Activated CD8-positive, alpha-beta T cell treated with anti-CD3 and anti-CD28 coated beads, Interleukin-2, amount 10 ng/mL, durations not matched to agents 7 days and 5 days (primary cell): ENCODE results near the gene ZNF268. TPM values are rescaled to one million over a fixed set of nuclear protein-coding genes. Genes with fewer than 3 reads are reported as not detected.

ENCODE experiments used
- ATAC-seq: fragments of 150-1000 bp; cut with Tn5 transposase; one replicate; pipeline ENCODE4 v1.10.0; 2021; ENCODE audit warnings: moderate library complexity
- CTCF ChIA-PET: fragments of 350-600 bp; sonication (Branson Sonifier 250); formaldehyde crosslinking; loops from one replicate; lab custom pipeline; 2021; ENCODE audit warnings: antibody characterized with exemption; lab: Charles Lee
- POLR2A ChIA-PET: fragments of 350-600 bp; sonication (Branson Sonifier 250); formaldehyde crosslinking; loops from one replicate; lab custom pipeline; 2021; ENCODE audit warnings: antibody characterized with exemption; lab: Charles Lee
- DNase-seq: peaks from one replicate; pipeline ENCODE4 v3.0.0-alpha.2; 2020
- H3K27ac Mint-ChIP-seq: one replicate; pipeline ENCODE4 v1.8.0; 2021; ENCODE audit warnings: mild to moderate bottlenecking, mixed read lengths
- H3K27me3 Mint-ChIP-seq: one replicate; pipeline ENCODE4 v1.8.0; 2021; ENCODE audit warnings: low read depth, mixed read lengths
- H3K36me3 Mint-ChIP-seq: one replicate; pipeline ENCODE4 v1.8.0; 2021; ENCODE audit warnings: low read depth, mixed read lengths
- H3K4me1 Mint-ChIP-seq: one replicate; pipeline ENCODE4 v1.8.0; 2021; ENCODE audit warnings: low read depth, mixed read lengths
- H3K4me3 Mint-ChIP-seq: one replicate; pipeline ENCODE4 v1.8.0; 2021; ENCODE audit warnings: mild to moderate bottlenecking, mixed read lengths
- H3K9me3 Mint-ChIP-seq: one replicate; pipeline ENCODE4 v1.8.0; 2022; ENCODE audit warnings: mixed read lengths; ENCODE audit not compliant: insufficient read depth
- total RNA-seq, 2 experiments: library from RNA; stranded (reverse); gene quantifications; one replicate each; pipeline ENCODE4 v1.2.3, GENCODE V29; 2021

The ZNF268 gene
- 10 to 100 TPM; 18.0 to 19.6 TPM for total RNA-seq

DNA sequence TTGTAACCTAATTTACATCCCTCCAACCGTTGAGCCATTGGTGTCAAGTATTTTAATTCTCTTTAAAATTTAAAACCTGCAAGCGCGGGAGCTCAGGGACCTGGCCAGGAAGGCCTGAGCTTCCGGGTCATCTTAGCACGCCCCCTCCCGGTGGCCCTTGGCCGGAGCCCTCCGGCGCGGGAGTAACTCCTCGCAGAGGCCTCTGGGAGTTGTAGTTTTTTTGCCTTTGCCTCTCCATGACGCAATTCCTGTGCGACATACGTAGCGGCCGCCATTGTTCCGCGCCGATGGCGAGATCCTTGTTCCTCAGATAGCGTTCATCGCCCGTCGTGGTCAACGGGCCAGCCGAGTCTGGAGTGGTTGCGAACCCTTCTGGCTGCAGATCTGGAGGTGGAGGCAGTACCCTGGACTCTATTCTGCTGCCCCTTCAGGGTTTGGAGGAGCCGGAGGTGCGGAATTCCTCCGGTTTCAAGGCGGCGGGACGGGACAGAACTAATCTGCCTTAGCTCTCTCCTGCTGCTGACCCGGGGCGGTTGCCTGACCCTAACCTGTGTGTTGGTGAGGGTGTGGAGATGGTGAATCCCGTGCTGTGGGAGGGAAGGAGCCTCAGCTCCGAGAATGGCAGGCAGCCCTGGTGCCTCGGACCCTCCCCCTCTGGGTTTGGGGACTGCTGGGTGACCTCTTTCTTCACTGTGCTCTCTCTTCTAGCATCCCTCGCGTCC is at the start of gene ZNF268:
Gene ZNF268, plus strand, starts transcription at position 258 of the 722 bp plus-strand sequence. CDS start 503 bp downstream, outside the sequence.
- Mint-ChIP-seq H3K36me3 (peaks cover 66% of the 10 kb centered on the region), H3K4me3 (peak within 1 kb of the TSS; percentile 92), H3K4me1 (peaks cover 15% of the 10 kb centered on the region), H3K27me3 (no peaks in the 10 kb centered on the region), H3K9me3 (peaks cover 25% of the 10 kb centered on the region), H3K27ac (peak within 1 kb of the TSS; percentile 93)
- ChIA-PET CTCF (interaction anchor here (0.7 to 1.7 kb wide), 7 partner anchors 24 to 194 kb away, joined by 3 to 6 read pairs (median 4); no protein-coding TSS in a partner anchor), POLR2A (interaction anchor here (0.7 to 2.0 kb wide), 6 partner anchors 9 to 225 kb away, joined by 3 to 6 read pairs (median 4); partner anchors contain the start of genes ZNF10, ZNF26, ZNF605 and ZNF891)
- ATAC-seq (peak; percentile 92), DNase-seq (peak; percentile 95)

DNA sequence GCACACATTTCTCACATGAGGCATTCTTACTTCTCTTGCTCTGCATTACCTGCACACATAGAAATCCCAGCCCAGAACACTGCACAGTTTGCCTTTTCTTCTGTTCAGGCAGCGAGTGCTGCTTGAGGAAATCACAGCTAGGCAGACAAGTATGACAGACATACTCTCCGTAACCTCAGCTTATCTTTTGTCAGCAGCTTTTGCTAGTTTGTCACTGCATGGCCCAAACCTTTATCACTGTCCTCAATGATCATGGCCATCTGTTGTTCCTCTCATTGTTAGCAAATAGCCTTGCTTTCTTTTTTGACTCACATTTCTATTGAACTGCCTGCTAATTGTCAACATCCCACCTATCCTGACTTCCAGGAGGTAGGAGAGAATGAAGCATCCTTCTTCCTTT is 45.5 kb upstream of the ZNF268 start:
- peaks cover 81% of the 10 kb centered on the region for H3K36me3 Mint-ChIP-seq
- ATAC-seq (no peak), DNase-seq (no peak)
- peaks cover 9% of the 10 kb centered on the region for H3K4me1 Mint-ChIP-seq
- ChIA-PET POLR2A (no interaction called here), CTCF (no interaction called here)
- H3K9me3 Mint-ChIP-seq = peaks cover 58% of the 10 kb centered on the region
- no peak overlapping the region for H3K27ac Mint-ChIP-seq
- no peak overlapping the region for H3K4me3 Mint-ChIP-seq
- no peaks in the 10 kb centered on the region for H3K27me3 Mint-ChIP-seq

DNA sequence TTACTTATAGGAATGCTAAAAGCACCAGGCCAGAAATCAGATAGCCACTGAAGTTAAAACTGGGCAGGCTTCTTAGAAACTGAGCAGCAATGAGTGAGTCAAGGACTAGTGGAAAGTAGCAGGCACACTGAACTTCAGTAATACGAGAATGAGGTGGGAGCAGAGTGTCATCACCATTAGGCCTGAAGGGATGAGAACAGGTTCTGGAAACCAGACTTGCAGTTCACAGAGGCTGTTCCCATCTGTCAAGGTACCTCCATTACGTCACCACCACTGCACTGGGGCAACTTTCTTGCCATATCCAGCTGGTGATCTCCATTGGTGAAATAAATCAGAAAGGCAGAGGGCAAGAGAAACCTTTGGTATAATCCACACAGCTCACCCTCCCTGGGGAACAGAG is 35.3 kb upstream of the ZNF268 start:
- ATAC-seq (no peak), DNase-seq (no peak)
- Mint-ChIP-seq H3K9me3 (peaks cover 36% of the 10 kb centered on the region), H3K27me3 (no peaks in the 10 kb centered on the region), H3K27ac (no peak overlapping the region), H3K4me3 (no peak overlapping the region), H3K4me1 (no peaks in the 10 kb centered on the region), H3K36me3 (peaks cover 68% of the 10 kb centered on the region)
- ChIA-PET POLR2A (no interaction called here), CTCF (no interaction called here)

DNA sequence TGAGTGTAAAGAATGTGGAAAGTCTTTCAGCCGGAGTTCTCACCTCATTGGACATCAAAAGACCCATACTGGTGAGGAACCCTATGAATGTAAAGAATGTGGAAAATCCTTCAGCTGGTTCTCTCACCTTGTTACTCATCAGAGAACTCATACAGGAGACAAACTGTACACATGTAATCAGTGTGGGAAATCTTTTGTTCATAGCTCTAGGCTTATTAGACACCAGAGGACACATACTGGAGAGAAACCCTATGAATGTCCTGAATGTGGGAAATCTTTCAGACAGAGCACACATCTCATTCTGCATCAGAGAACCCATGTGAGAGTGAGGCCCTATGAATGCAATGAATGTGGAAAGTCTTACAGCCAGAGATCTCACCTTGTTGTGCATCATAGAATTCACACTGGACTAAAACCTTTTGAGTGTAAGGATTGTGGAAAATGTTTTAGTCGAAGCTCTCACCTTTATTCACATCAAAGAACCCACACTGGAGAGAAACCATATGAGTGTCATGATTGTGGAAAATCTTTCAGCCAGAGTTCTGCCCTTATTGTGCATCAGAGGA is 25.1 kb upstream of the ZNF268 start:
- peaks cover 58% of the 10 kb centered on the region for H3K9me3 Mint-ChIP-seq
- CTCF ChIA-PET = no interaction called here

DNA sequence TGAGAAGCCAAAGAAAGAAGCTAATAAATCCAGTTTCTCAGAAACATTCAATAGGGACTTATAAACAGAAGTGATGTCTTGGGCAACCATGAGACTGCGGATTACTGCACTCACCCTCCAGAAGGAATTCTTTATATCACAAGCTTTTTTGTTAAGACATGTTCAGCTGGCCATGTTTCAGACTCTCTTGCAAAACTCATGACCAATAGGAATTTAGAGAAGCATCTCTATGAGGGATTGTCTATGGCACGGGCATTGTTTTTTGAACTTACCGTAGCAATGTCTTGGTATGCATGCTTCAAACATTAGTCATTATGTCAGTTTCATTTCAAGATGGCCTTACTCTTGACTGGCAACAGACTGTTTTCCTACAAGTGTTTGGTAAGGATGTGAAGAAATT is 15.5 kb upstream of the ZNF268 start:
- Mint-ChIP-seq H3K4me3 (no peak overlapping the region), H3K27ac (no peak overlapping the region), H3K9me3 (peaks cover 34% of the 10 kb centered on the region), H3K4me1 (no peaks in the 10 kb centered on the region), H3K36me3 (no peaks in the 10 kb centered on the region), H3K27me3 (no peaks in the 10 kb centered on the region)
- ATAC-seq (no peak), DNase-seq (no peak)
- CTCF ChIA-PET = no interaction called here
- POLR2A ChIA-PET = no interaction called here

More for the DNA sequence above, 25.1 kb upstream of the ZNF268 start:
- DNase-seq = no peak
- Mint-ChIP-seq H3K27me3 (no peaks in the 10 kb centered on the region), H3K36me3 (peaks cover 59% of the 10 kb centered on the region), H3K4me1 (no peaks in the 10 kb centered on the region), H3K4me3 (no peak overlapping the region), H3K27ac (no peak overlapping the region)
- no peak for ATAC-seq
- POLR2A ChIA-PET = no interaction called here

DNA sequence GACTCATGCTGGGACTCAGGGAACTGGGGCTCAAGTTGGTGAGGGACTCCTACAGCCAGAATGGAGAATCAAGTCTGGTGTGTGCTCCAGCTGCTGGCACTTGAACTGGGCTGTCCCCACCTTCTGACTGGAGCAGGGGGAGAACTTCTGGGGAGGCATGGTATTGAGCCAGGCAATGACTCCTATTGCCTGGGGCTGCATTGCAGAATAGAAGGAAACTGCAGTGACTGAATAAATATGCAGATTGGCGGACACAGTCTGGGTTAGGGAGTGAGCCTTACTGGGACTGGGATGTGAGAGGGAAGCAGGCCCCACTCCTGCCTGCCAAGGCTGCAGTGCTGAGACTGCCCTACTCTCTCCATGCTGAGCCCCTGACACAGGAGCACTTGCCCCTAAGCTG is 8.8 kb upstream of the ZNF268 start:
- POLR2A ChIA-PET = no interaction called here
- Mint-ChIP-seq H3K4me1 (no peaks in the 10 kb centered on the region), H3K27ac (no peak overlapping the region), H3K9me3 (peaks cover 50% of the 10 kb centered on the region), H3K4me3 (no peak overlapping the region), H3K36me3 (peaks cover 2% of the 10 kb centered on the region), H3K27me3 (no peaks in the 10 kb centered on the region)
- no peak for DNase-seq
- CTCF ChIA-PET = no interaction called here
- ATAC-seq = no peak

DNA sequence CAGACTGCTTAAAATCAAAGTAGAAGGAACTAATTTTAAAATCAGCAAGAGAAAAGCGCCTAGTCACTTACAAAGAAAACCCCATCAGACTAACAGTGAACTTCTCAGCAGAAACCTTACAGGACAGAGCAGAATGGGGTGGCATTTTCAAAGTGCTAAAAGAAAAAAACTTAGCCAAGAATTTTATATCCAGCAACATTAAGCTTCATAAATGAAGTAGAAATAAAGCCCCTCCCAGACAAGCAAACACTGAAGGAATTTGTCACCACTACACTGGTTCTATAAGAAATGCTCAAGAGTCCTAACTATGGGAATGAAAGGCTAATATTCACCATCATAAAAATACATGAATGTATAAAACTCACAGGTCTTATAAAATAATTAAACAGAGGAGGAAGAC is 6.4 kb upstream of the ZNF268 start:
- Mint-ChIP-seq H3K9me3 (peaks cover 51% of the 10 kb centered on the region), H3K4me3 (no peak overlapping the region), H3K36me3 (peaks cover 10% of the 10 kb centered on the region), H3K27me3 (no peaks in the 10 kb centered on the region), H3K27ac (no peak overlapping the region), H3K4me1 (no peaks in the 10 kb centered on the region)
- ChIA-PET POLR2A (no interaction called here), CTCF (no interaction called here)
- DNase-seq (no peak), ATAC-seq (no peak)

DNA sequence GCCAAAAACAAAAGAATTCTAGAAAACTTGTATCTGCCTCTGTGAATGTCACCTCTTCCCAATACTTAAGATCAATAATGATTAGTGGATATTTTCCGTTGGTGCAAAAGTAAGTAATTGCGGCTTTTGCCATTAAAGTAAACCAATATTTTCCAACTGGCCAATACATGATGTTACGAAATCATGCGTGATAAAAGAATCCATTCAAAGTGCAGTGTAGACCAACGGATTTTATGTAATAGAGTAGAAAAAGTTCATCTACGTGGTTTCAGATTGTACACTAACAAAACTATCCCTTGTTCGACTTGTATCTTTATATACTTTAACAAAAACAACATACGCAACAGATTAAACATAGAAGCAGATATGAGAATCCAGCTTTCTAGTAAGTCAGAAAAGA is 626 bp upstream of the ZNF268 start:
- Mint-ChIP-seq H3K27ac (no peak overlapping the region), H3K36me3 (peaks cover 59% of the 10 kb centered on the region), H3K4me1 (peaks cover 15% of the 10 kb centered on the region), H3K9me3 (peaks cover 32% of the 10 kb centered on the region), H3K4me3 (peak overlapping the region; percentile 20), H3K27me3 (no peaks in the 10 kb centered on the region)
- no peak for DNase-seq
- no peak for ATAC-seq
- ChIA-PET POLR2A (interaction anchor here (0.7 to 1.4 kb wide), 4 partner anchors 50 to 225 kb away, joined by 3 to 6 read pairs (median 5); partner anchors contain the start of genes ZNF10, ZNF26, ZNF605 and ZNF891), CTCF (interaction anchor here (0.7 to 1.7 kb wide), 7 partner anchors 23 to 194 kb away, joined by 3 to 6 read pairs (median 4); no protein-coding TSS in a partner anchor)

DNA sequence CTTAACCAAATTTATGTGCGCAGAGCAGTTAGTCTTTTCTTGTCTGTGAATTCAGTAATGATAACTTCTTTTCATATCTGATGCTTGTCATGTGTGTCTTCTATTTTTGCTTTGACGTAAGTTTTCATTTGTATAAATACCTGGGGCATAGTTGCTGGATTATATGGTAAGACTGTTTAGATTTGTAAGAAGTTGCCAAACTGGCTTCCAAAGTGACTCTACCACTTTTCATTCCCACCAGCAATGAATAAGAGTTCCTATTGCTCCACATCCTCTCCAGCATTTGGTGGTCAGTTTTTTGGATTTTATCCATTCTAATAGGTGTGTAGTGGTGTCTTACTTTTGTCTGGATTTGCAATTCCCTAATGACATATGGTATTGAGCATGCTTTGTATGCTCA is 8.9 kb downstream of the ZNF268 start:
- Mint-ChIP-seq H3K4me3 (no peak overlapping the region), H3K36me3 (peaks cover 99% of the 10 kb centered on the region), H3K9me3 (peaks cover 65% of the 10 kb centered on the region), H3K4me1 (no peaks in the 10 kb centered on the region), H3K27ac (no peak overlapping the region), H3K27me3 (no peaks in the 10 kb centered on the region)
- ChIA-PET POLR2A (interaction anchor here (1.0 kb wide), 1 partner anchor 9 kb away, joined by 4 read pairs; the partner anchor contains the start of gene ZNF268), CTCF (interaction anchor here (1.0 kb wide), 1 partner anchor 286 kb away, joined by 3 read pairs; no protein-coding TSS in a partner anchor)
- ATAC-seq = no peak
- no peak for DNase-seq

DNA sequence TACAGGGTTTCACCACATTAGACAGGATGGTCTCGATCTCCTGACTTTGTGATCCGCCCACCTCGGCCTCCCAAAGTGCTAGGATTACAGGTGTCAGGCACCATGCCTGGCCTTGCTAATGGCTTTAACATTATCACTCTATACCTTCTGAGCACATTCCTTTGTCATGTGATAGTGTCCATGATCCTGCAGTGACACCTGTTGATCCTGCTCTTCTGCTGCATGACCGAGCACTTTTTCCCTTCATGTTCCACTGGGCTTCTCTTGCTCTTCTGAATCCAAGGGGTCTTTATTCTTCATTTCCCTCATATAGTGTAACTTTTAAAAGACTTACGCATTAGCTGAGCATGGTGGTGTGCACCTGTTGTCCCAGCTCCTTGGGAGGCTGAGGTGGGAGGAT is 11.6 kb downstream of the ZNF268 start:
- Mint-ChIP-seq H3K27me3 (no peaks in the 10 kb centered on the region), H3K9me3 (peaks cover 61% of the 10 kb centered on the region), H3K4me3 (no peak overlapping the region), H3K4me1 (no peaks in the 10 kb centered on the region), H3K27ac (no peak overlapping the region), H3K36me3 (peaks cover 86% of the 10 kb centered on the region)
- POLR2A ChIA-PET = no interaction called here
- ATAC-seq (no peak), DNase-seq (no peak)
- CTCF ChIA-PET = no interaction called here

DNA sequence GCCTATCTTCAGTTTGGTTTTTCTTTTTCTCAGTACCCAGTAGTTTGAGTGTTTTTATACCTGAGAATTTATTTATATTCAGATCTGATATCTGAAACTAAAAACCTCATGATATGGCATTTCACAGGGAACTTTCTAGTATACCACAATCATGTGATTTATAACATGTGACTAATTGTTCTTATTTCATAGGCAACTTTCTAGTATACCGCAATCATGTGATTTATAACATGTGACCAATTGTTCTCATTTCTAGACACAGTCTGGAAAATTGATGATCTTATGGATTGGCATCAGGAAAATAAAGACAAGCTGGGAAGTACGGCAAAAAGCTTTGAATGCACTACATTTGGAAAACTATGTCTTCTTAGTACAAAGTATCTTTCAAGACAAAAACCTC is 20.6 kb downstream of the ZNF268 start:
- no peaks in the 10 kb centered on the region for H3K4me1 Mint-ChIP-seq
- no peak for DNase-seq
- H3K27me3 Mint-ChIP-seq = no peaks in the 10 kb centered on the region
- ChIA-PET CTCF (no interaction called here), POLR2A (no interaction called here)
- H3K36me3 Mint-ChIP-seq = peaks cover 65% of the 10 kb centered on the region
- ATAC-seq = no peak
- no peak overlapping the region for H3K4me3 Mint-ChIP-seq
- peaks cover 61% of the 10 kb centered on the region for H3K9me3 Mint-ChIP-seq
- no peak overlapping the region for H3K27ac Mint-ChIP-seq
